ENCODE data around the gene XYLT1.

XYLT1 gene

DNA sequence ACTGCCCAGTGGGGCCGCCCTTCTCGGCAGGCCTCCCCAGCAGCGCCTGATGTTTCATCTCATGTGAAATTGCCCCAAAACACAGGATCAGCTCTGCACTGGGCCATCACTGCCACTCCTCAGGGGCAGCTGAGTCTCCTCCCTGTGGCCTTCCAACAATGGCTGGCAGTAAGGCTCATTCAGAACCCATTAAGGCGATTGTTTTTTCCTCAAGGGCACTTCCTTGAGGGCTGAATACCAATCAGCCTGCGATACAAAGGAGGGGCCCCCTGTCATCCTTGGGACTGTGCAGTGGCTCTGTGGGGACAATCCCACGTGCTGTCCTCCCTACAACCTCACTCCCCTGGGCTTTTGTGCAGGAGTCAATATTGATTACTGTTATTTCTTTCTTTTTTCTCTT is 47.5 kb downstream of the XYLT1 start:
- no peaks in the 10 kb centered on the region for H3K9me3 ChIP-seq (ENCODE audit: low read depth, low read length)
- no peaks in the 10 kb centered on the region for H3K36me3 ChIP-seq (ENCODE audit: insufficient read depth, low read length)
- H3K9ac ChIP-seq (ENCODE audit: insufficient read length): no peak overlapping the region
- no peak overlapping the region for H3K27ac ChIP-seq
- DNase-seq (ENCODE audit: low read depth, low spot score): no peak
- no peak for TF ChIP-seq EZH2 (IDR thresholded peaks at IDR 0.05)
- TF ChIP-seq POLR2AphosphoS5 (IDR thresholded peaks at IDR 0.05; ENCODE audit: borderline replicate concordance, low read depth, low read length): no peak
- no peak for TF ChIP-seq FOXP2 (optimal IDR thresholded peaks at IDR 0.05; ENCODE audit: control extremely low read depth, extremely low read length, insufficient read depth)
- H3K4me3 ChIP-seq: no peak overlapping the region

DNA sequence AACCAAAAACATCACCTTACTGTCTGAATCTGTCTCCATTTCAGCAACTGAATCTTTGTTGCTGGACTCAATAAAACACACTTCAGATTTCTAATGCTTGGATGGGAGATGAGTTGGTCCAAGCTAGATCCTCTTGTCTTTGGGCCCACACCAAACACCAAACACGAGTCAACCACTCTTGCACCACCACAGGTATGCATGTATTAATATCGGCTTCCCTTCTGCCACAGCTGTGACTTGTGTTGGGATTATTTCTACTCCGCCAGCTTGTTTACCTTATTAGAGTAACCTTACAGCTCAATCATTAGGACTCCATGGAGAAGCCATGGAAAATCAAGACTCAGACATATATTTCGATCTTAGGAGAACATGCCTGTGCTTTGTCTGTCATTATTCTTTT is 49.9 kb downstream of the XYLT1 start:
- Histone ChIP-seq H3K4me3 (no peak overlapping the region), H3K9me3 (ENCODE audit: low read depth, low read length) (no peaks in the 10 kb centered on the region), H3K36me3 (ENCODE audit: insufficient read depth, low read length) (no peaks in the 10 kb centered on the region), H3K27ac (no peak overlapping the region), H3K9ac (ENCODE audit: insufficient read length) (no peak overlapping the region)
- no peak for DNase-seq (ENCODE audit: low read depth, low spot score)
- no peak for TF ChIP-seq POLR2AphosphoS5 (IDR thresholded peaks at IDR 0.05; ENCODE audit: borderline replicate concordance, low read depth, low read length)
- no peak for TF ChIP-seq FOXP2 (optimal IDR thresholded peaks at IDR 0.05; ENCODE audit: control extremely low read depth, extremely low read length, insufficient read depth)
- no peak for TF ChIP-seq EZH2 (IDR thresholded peaks at IDR 0.05)

DNA sequence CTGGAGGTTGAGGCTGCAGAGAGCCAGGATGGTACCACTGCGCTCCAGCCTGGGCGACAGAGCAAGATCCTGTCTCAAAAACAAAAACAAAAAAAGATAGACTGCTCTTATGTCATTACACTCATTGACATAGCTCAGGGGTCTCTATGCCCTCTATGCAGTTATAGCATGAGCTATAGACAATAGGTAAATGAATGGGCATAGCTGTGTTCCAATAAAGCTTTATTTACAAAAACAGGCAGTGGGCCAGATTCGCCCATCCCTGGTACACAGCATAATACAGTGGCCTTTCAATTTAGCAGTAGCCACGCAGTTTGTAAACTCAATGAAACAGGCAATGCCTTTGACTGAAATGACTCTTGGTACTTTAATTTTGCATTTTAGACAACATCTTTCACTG is 51.5 kb downstream of the XYLT1 start:
- Histone ChIP-seq H3K9me3 (ENCODE audit: low read depth, low read length) (no peaks in the 10 kb centered on the region), H3K9ac (ENCODE audit: insufficient read length) (no peak overlapping the region), H3K4me3 (no peak overlapping the region), H3K27ac (no peak overlapping the region), H3K36me3 (ENCODE audit: insufficient read depth, low read length) (no peaks in the 10 kb centered on the region)
- TF ChIP-seq POLR2AphosphoS5 (IDR thresholded peaks at IDR 0.05; ENCODE audit: borderline replicate concordance, low read depth, low read length): no peak
- TF ChIP-seq FOXP2 (optimal IDR thresholded peaks at IDR 0.05; ENCODE audit: control extremely low read depth, extremely low read length, insufficient read depth): no peak
- no peak for TF ChIP-seq EZH2 (IDR thresholded peaks at IDR 0.05)
- no peak for DNase-seq (ENCODE audit: low read depth, low spot score)

DNA sequence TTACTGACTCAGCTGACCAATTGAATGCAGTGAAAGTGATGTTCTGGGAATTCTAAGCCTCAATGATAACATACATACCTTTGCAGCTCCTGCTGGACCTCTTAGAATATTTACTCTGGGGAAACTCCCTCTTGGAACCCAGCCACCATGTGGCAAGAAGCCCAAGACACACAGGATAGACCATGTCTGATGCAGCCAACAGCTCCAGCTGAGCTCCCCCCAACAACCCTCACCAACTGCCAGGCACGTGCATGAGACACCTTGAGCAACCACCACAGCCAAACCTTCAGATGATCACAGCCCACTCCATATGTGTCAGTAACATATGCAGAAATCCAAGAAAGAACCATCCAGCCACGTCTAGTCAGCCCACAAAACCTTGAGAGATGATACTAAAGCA is 53.0 kb downstream of the XYLT1 start:
- Histone ChIP-seq H3K27ac (no peak overlapping the region), H3K9ac (ENCODE audit: insufficient read length) (no peak overlapping the region)
- DNase-seq (ENCODE audit: low read depth, low spot score): no peak

DNA sequence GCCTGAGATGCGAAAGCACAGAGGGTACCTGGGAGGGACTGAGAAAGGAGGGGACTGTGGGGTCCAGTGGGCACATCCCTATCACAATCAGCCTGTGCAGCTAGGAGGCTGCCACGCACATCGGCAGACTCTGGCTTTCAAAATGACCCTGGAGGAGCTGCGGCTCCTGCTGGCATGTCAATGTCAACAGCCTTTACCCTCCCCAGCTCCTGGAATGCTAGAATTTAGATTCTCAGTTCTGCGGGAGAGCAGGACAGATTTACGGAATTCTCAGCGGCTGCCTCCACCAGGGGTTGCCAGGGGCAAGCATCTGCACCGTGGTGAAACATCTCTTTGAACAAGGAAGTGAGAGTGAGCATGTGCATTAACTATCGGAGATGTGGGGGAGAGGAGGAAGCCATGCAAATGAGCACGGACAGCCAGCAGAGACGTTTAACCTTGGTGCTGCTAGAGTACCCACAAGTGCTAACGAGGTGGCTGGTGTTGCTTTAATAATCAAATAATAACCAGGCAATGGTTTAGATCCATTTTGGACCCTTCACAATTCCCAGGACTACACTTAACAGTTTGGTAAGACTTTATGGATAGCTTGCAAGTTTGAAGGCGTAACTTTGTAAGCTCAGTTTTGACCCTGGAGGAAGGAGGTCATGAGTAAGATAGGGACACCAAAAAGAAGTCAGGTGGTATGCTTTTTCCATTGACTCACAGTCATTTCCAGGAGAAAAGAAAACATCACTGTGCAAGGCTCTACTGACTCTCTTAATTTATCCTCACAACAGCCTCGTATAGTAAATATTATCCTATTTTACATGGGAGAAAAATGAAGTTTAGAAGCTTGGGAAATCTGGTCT is 54.1 kb downstream of the XYLT1 start:
- Histone ChIP-seq H3K9ac (ENCODE audit: insufficient read length) (no peak overlapping the region), H3K4me3 (no peak overlapping the region), H3K27ac (no peak overlapping the region), H3K9me3 (ENCODE audit: low read depth, low read length) (no peaks in the 10 kb centered on the region), H3K36me3 (ENCODE audit: insufficient read depth, low read length) (no peaks in the 10 kb centered on the region)
- TF ChIP-seq POLR2AphosphoS5 (IDR thresholded peaks at IDR 0.05; ENCODE audit: borderline replicate concordance, low read depth, low read length) (no peak), EZH2 (IDR thresholded peaks at IDR 0.05) (no peak), FOXP2 (optimal IDR thresholded peaks at IDR 0.05; ENCODE audit: control extremely low read depth, extremely low read length, insufficient read depth) (no peak)
- DNase-seq (ENCODE audit: low read depth, low spot score): no peak

More for the DNA sequence above, 53.0 kb downstream of the XYLT1 start:
- no peak overlapping the region for H3K4me3 ChIP-seq
- TF ChIP-seq POLR2AphosphoS5 (IDR thresholded peaks at IDR 0.05; ENCODE audit: borderline replicate concordance, low read depth, low read length) (no peak), FOXP2 (optimal IDR thresholded peaks at IDR 0.05; ENCODE audit: control extremely low read depth, extremely low read length, insufficient read depth) (no peak), EZH2 (IDR thresholded peaks at IDR 0.05) (no peak)
- no peaks in the 10 kb centered on the region for H3K9me3 ChIP-seq (ENCODE audit: low read depth, low read length)
- no peaks in the 10 kb centered on the region for H3K36me3 ChIP-seq (ENCODE audit: insufficient read depth, low read length)

DNA sequence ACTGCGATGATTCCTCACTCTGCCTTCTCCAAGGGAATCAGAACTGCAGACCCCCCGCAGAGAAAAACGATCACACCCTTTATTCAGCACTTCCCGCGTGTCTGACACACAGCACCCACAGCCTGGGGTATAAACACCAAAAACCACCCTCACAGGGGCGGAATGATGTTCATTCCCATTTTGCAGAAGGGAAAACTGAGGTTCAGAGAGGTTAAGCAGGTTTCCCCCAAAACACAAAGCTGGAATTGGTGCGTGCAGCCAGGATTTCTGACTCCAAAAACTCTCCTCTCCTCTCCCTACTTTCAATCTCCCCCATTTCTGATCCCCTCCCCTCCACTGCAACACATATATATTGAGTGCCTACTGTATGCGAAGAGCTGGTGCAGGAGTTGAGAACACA is 55.8 kb downstream of the XYLT1 start:
- no peak for DNase-seq (ENCODE audit: low read depth, low spot score)
- no peak for TF ChIP-seq POLR2AphosphoS5 (IDR thresholded peaks at IDR 0.05; ENCODE audit: borderline replicate concordance, low read depth, low read length)
- no peak for TF ChIP-seq FOXP2 (optimal IDR thresholded peaks at IDR 0.05; ENCODE audit: control extremely low read depth, extremely low read length, insufficient read depth)
- TF ChIP-seq EZH2 (IDR thresholded peaks at IDR 0.05): no peak
- H3K27ac ChIP-seq: no peak overlapping the region
- no peak overlapping the region for H3K9ac ChIP-seq (ENCODE audit: insufficient read length)
- H3K9me3 ChIP-seq (ENCODE audit: low read depth, low read length): no peaks in the 10 kb centered on the region
- H3K4me3 ChIP-seq: no peak overlapping the region
- H3K36me3 ChIP-seq (ENCODE audit: insufficient read depth, low read length): no peaks in the 10 kb centered on the region

DNA sequence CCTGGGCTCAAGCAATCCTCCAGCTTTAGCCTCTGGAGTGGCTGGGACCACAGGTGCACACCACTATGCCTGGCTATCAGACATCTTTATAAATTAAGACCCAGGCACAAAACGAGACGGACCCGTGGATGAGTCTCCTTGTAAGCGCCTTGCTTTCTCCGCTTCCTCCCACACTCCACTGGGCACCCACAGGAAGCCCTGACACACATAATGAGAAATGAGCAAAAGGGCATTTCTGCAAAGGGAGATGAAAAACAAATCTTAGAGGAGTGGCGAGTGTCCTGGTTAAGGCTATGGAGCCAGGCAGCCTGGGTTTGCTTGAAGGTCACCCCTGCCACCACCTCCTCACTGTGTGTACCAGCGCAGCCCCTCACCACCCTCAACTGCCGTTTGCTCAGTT is 56.3 kb downstream of the XYLT1 start:
- no peaks in the 10 kb centered on the region for H3K36me3 ChIP-seq (ENCODE audit: insufficient read depth, low read length)
- no peak overlapping the region for H3K27ac ChIP-seq
- DNase-seq (ENCODE audit: low read depth, low spot score): no peak
- TF ChIP-seq POLR2AphosphoS5 (IDR thresholded peaks at IDR 0.05; ENCODE audit: borderline replicate concordance, low read depth, low read length) (no peak), FOXP2 (optimal IDR thresholded peaks at IDR 0.05; ENCODE audit: control extremely low read depth, extremely low read length, insufficient read depth) (no peak), EZH2 (IDR thresholded peaks at IDR 0.05) (no peak)
- no peak overlapping the region for H3K9ac ChIP-seq (ENCODE audit: insufficient read length)
- no peaks in the 10 kb centered on the region for H3K9me3 ChIP-seq (ENCODE audit: low read depth, low read length)
- no peak overlapping the region for H3K4me3 ChIP-seq

DNA sequence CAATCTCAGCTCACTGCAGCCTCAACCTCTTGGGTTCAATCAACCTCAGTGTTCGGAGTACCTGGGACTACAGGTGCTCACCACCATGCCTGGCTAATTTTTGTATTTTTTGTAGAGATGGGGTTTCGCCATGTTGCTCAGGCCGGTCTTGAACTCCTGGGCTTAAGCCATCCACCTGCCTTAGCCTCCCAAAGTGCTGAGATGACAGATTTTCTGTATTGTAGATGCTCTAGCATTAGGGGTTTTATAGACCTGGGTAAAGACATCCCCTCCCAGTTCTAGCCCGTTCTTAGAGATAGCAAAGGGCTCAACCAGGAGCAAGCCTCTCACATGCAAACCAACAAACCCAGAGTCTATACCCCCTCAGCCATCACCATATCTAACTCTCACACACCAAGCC is 57.3 kb downstream of the XYLT1 start:
- Histone ChIP-seq H3K4me3 (no peak overlapping the region), H3K9ac (ENCODE audit: insufficient read length) (no peak overlapping the region), H3K36me3 (ENCODE audit: insufficient read depth, low read length) (no peaks in the 10 kb centered on the region), H3K27ac (no peak overlapping the region), H3K9me3 (ENCODE audit: low read depth, low read length) (no peaks in the 10 kb centered on the region)
- no peak for DNase-seq (ENCODE audit: low read depth, low spot score)
- no peak for TF ChIP-seq FOXP2 (optimal IDR thresholded peaks at IDR 0.05; ENCODE audit: control extremely low read depth, extremely low read length, insufficient read depth)
- no peak for TF ChIP-seq POLR2AphosphoS5 (IDR thresholded peaks at IDR 0.05; ENCODE audit: borderline replicate concordance, low read depth, low read length)
- TF ChIP-seq EZH2 (IDR thresholded peaks at IDR 0.05): no peak

Measured in SK-N-MC (cell line).